SH-SY5Y (cell line): Measurements from ENCODE around the gene IGDCC3.
A peak's percentile ranks its signal among the peaks of the same experiment; 100 is the strongest.

Experiments
- GATA2 ChIP-seq: IDR thresholded peaks from 2 replicates; pipeline ENCODE4 v1.6.1; 2011; ENCODE audit warnings: mild to moderate bottlenecking, low read depth, low read length
- GATA3 ChIP-seq: IDR thresholded peaks from 2 replicates; pipeline ENCODE4 v1.6.1; 2011; ENCODE audit warnings: low read depth, mild to moderate bottlenecking, low read length, moderate library complexity

The IGDCC3 gene

GRCh38 chr15:65326117-65326526 lies 51.7 kb downstream of the IGDCC3 start:
- TF ChIP-seq GATA2, result no peak
- no peak for TF ChIP-seq GATA3

GRCh38 chr15:65323071-65323511 lies 54.7 kb downstream of the IGDCC3 start:
- TF ChIP-seq GATA2, result peak; percentile 27; the same call in 1 of the 2 replicates
- TF ChIP-seq GATA3, result no peak

GRCh38 chr15:65318870-65319356 lies 58.9 kb downstream of the IGDCC3 start:
- TF ChIP-seq GATA2 (no peak), GATA3 (no peak)

GRCh38 chr15:65312400-65312916 lies 65.3 kb downstream of the IGDCC3 start:
- TF ChIP-seq GATA3, result no peak
- no peak; the same call in 1 of the 2 replicates for TF ChIP-seq GATA2

- TF ChIP-seq GATA3 (no peak), GATA2 (no peak)
Measured at GRCh38 chr15:65311760-65312159, 66.0 kb downstream of the IGDCC3 start.

- TF ChIP-seq GATA3, result no peak
- no peak for TF ChIP-seq GATA2
Measured at GRCh38 chr15:65310431-65311137, 67.2 kb downstream of the IGDCC3 start.

- no peak for TF ChIP-seq GATA2
- TF ChIP-seq GATA3, result no peak
Measured at GRCh38 chr15:65309882-65310418, 67.9 kb downstream of the IGDCC3 start.

- TF ChIP-seq GATA2 (no peak), GATA3 (no peak)
Measured at GRCh38 chr15:65307978-65308377, 69.8 kb downstream of the IGDCC3 start.

- no peak for TF ChIP-seq GATA2
- TF ChIP-seq GATA3, result no peak
Measured at GRCh38 chr15:65306551-65306950, 71.3 kb downstream of the IGDCC3 start.

- TF ChIP-seq GATA2, result no peak
- no peak for TF ChIP-seq GATA3
Measured at GRCh38 chr15:65305776-65306175, 72.0 kb downstream of the IGDCC3 start.

GRCh38 chr15:65305150-65305758 lies 72.5 kb downstream of the IGDCC3 start:
- TF ChIP-seq GATA2, result no peak
- TF ChIP-seq GATA3, result no peak

GRCh38 chr15:65304381-65305149 lies 73.2 kb downstream of the IGDCC3 start, which contains the start of gene RNU5B-1:
Gene RNU5B-1, plus strand, starts transcription at chr15:65304677.
- TF ChIP-seq GATA2 (no peak), GATA3 (no peak)

GRCh38 chr15:65303687-65304380 lies 74.0 kb downstream of the IGDCC3 start:
- no peak for TF ChIP-seq GATA2
- TF ChIP-seq GATA3, result no peak
